H9 (cell line): ENCODE data around the gene MESD. TPM values are rescaled to one million over a fixed set of nuclear protein-coding genes. Genes with fewer than 3 reads are reported as not detected.

Source experiments
- DNase-seq: peaks from one replicate; pipeline ENCODE4 v3.0.0-alpha.2; 2017
- H2AFZ ChIP-seq: one replicate; pipeline ENCODE4 v1.6.1; 2013; ENCODE audit warnings: mild to moderate bottlenecking, low read length, control low read depth, moderate library complexity
- H2AK5ac ChIP-seq: 2 replicates; pipeline ENCODE4 v1.6.1; 2013; ENCODE audit warnings: low read length, control low read depth, mixed read lengths; ENCODE audit not compliant: insufficient read length
- H2BK120ac ChIP-seq: one replicate; pipeline ENCODE4 v1.6.1; 2013; ENCODE audit warnings: low read depth, mild to moderate bottlenecking, low read length, control low read depth, inconsistent platforms; ENCODE audit not compliant: poor library complexity, severe bottlenecking
- H2BK12ac ChIP-seq: 2 replicates; pipeline ENCODE4 v1.6.1; 2013; ENCODE audit warnings: low read length, control low read depth, mixed read lengths, low read depth; ENCODE audit not compliant: insufficient read length
- H2BK15ac ChIP-seq: 2 replicates; pipeline ENCODE4 v1.6.1; 2013; ENCODE audit warnings: low read depth, low read length, control low read depth
- H2BK20ac ChIP-seq: one replicate; pipeline ENCODE4 v1.6.1; 2013; ENCODE audit warnings: low read depth, mild to moderate bottlenecking, low read length, control low read depth, inconsistent platforms; ENCODE audit not compliant: poor library complexity, severe bottlenecking
- H2BK5ac ChIP-seq: 2 replicates; pipeline ENCODE4 v1.6.1; 2013; ENCODE audit warnings: low read length, control low read depth, mixed read lengths; ENCODE audit not compliant: insufficient read length
- H3K14ac ChIP-seq: 2 replicates; pipeline ENCODE4 v1.6.1; 2013; ENCODE audit warnings: low read length, control low read depth; ENCODE audit not compliant: insufficient read depth
- H3K18ac ChIP-seq: 2 replicates; pipeline ENCODE4 v1.6.1; 2013; ENCODE audit warnings: low read depth, mild to moderate bottlenecking, mixed read lengths, low read length, control low read depth; ENCODE audit not compliant: insufficient read length
- H3K23ac ChIP-seq: 2 replicates; pipeline ENCODE4 v1.6.1; 2013; ENCODE audit warnings: low read length, control low read depth, mixed read lengths, low read depth; ENCODE audit not compliant: insufficient read length
- H3K23me2 ChIP-seq: 2 replicates; pipeline ENCODE4 v1.6.1; 2013; ENCODE audit warnings: low read depth, mild to moderate bottlenecking, mixed read lengths, low read length, control low read depth; ENCODE audit not compliant: insufficient read length, poor library complexity, severe bottlenecking
- H3K27ac ChIP-seq: 2 replicates; pipeline ENCODE4 v1.5.1; 2013; ENCODE audit warnings: low read length, control low read depth, mixed read lengths, low read depth; ENCODE audit not compliant: insufficient read length
- H3K27me3 ChIP-seq: 2 replicates; pipeline ENCODE4 v1.6.1; 2013; ENCODE audit warnings: low read length, control low read depth, inconsistent platforms; ENCODE audit not compliant: insufficient read depth
- H3K4ac ChIP-seq: 2 replicates; pipeline ENCODE4 v1.6.1; 2013; ENCODE audit warnings: low read depth, mild to moderate bottlenecking, control low read depth, inconsistent platforms, low read length, moderate library complexity
- H3K4me1 ChIP-seq: 2 replicates; pipeline ENCODE4 v1.6.1; 2013; ENCODE audit warnings: low read length, control low read depth, inconsistent platforms; ENCODE audit not compliant: insufficient read depth
- H3K4me2 ChIP-seq: 2 replicates; pipeline ENCODE4 v1.6.1; 2013; ENCODE audit warnings: low read length, control low read depth, mixed read lengths; ENCODE audit not compliant: insufficient read length, insufficient read depth
- H3K56ac ChIP-seq: 2 replicates; pipeline ENCODE4 v1.6.1; 2013; ENCODE audit warnings: low read depth, mild to moderate bottlenecking, mixed read lengths, low read length, control low read depth; ENCODE audit not compliant: insufficient read length
- H3K79me1 ChIP-seq: 2 replicates; pipeline ENCODE4 v1.6.1; 2013; ENCODE audit warnings: low read depth, mild to moderate bottlenecking, moderate library complexity, low read length, control low read depth, inconsistent platforms; ENCODE audit not compliant: insufficient read depth, poor library complexity, severe bottlenecking
- H3K79me2 ChIP-seq: 2 replicates; pipeline ENCODE4 v1.6.1; 2013; ENCODE audit warnings: low read length, control low read depth, inconsistent platforms; ENCODE audit not compliant: insufficient read depth
- H3K9ac ChIP-seq: 2 replicates; pipeline ENCODE4 v1.6.1; 2013; ENCODE audit warnings: low read length, control low read depth, mixed read lengths; ENCODE audit not compliant: insufficient read length; ENCODE audit errors: extremely low read depth
- H3K9me3 ChIP-seq: one replicate; pipeline ENCODE4 v1.6.1; 2013; ENCODE audit warnings: low read depth, low read length, inconsistent platforms; ENCODE audit not compliant: control insufficient read depth
- H3T11ph ChIP-seq: one replicate; pipeline ENCODE4 v1.6.1; 2013; ENCODE audit warnings: mild to moderate bottlenecking, low read length, control low read depth, inconsistent platforms
- H4K20me1 ChIP-seq: one replicate; pipeline ENCODE4 v1.6.1; 2013; ENCODE audit not compliant: control insufficient read depth, insufficient read length, insufficient read depth
- H4K5ac ChIP-seq: 2 replicates; pipeline ENCODE4 v1.6.1; 2013; ENCODE audit warnings: low read depth, mild to moderate bottlenecking, mixed read lengths, low read length, control low read depth; ENCODE audit not compliant: insufficient read length
- H4K8ac ChIP-seq: replicated peaks from 2 replicates; pipeline ENCODE4 v1.6.1; 2013; ENCODE audit warnings: low read length, control low read depth, mixed read lengths, low read depth; ENCODE audit not compliant: insufficient read length
- H4K91ac ChIP-seq: 2 replicates; pipeline ENCODE4 v1.6.1; 2013; ENCODE audit warnings: low read depth, mild to moderate bottlenecking, moderate library complexity, mixed read lengths, low read length, control low read depth; ENCODE audit not compliant: insufficient read length
- H3K27ac Mint-ChIP-seq, 3 experiments: 2 replicates in 2 of 3; 3 replicates in 1 of 3; pipeline ENCODE4 v1.8.0; 2020 to 2021; ENCODE audit warnings: mixed read lengths in 3 of 3, mild to moderate bottlenecking in 1 of 3, moderate library complexity in 1 of 3
- H3K27me3 Mint-ChIP-seq: 2 replicates; pipeline ENCODE4 v1.8.0; 2021; ENCODE audit warnings: low read depth, mild to moderate bottlenecking, moderate library complexity, mixed read lengths
- H3K36me3 Mint-ChIP-seq, 3 experiments: 2 replicates in 2 of 3; 3 replicates in 1 of 3; pipeline ENCODE4 v1.8.0; 2020 to 2021; ENCODE audit warnings: low read depth in 3 of 3, mixed read lengths in 3 of 3; ENCODE audit not compliant: insufficient read depth in 1 of 3
- H3K4me1 Mint-ChIP-seq, 2 experiments: 2 replicates each; pipeline ENCODE4 v1.8.0; 2020; ENCODE audit warnings: mixed read lengths in 2 of 2
- H3K4me3 Mint-ChIP-seq, 2 experiments: 2 replicates in 1 of 2; 3 replicates in 1 of 2; pipeline ENCODE4 v1.8.0; 2020 to 2021; ENCODE audit warnings: mild to moderate bottlenecking in 2 of 2, mixed read lengths in 2 of 2, moderate library complexity in 1 of 2
- H3K9me3 Mint-ChIP-seq, 2 experiments: 2 replicates in 1 of 2; 3 replicates in 1 of 2; pipeline ENCODE4 v1.8.0; 2020; ENCODE audit warnings: mild to moderate bottlenecking in 2 of 2, mixed read lengths in 2 of 2, moderate library complexity in 1 of 2
- WGBS: extraction: QIAGEN DNeasy Blood & Tissue Kit; methylation state at CpG from one replicate; pipeline ENCODE4 v1.1.7; 2013; ENCODE audit warnings: missing lambda C conversion rate, low lambda C conversion rate, mixed read lengths; ENCODE audit not compliant: insufficient read length; ENCODE audit errors: extremely low coverage; 5-methylcytosine and 5-hydroxymethylcytosine counted together
- total RNA-seq: library from RNA; stranded (reverse); gene quantifications from 2 replicates; pipeline ENCODE4 v1.2.1, GENCODE V29; 2021
- TF ChIP-seq, protein P1 (sequence below): fragments of 200-600 bp; sonication (generic); conservative IDR thresholded peaks from 3 replicates; pipeline ENCODE4 v1.8.0; 2021; ENCODE audit warnings: antibody characterized with exemption, mild to moderate bottlenecking

Gene MESD
- total RNA-seq, 1 experiment from 2014 or later = 29.1 TPM

DNA sequence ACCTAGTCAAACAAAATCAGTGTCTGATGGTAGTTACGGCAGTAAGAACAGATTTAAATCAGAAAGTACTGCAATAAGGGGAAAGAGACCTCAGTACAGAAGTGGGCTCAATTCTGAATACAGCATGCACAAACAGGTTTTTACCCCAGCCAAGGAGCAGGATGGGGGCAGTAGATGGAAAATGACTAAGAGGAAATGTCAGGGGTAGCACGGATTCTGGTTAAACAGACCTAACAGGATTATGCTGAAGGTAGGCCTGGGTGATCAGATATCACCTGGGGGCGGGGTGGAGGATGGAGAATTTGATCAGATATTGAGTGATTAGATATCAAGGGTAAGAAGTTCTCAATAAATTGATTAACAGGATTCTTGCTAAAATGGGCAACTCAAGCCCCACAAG lies 19.0 kb downstream of the MESD start:
- peak overlapping the region; percentile 39 to 86 (median 46); a peak in 2 of 7 replicates for H3K27ac Mint-ChIP-seq
- no peaks in the 10 kb centered on the region for H3K23me2 ChIP-seq
- no peak overlapping the region for H3T11ph ChIP-seq
- H3K4me1 ChIP-seq = peaks cover 17% of the 10 kb centered on the region
- H3K9me3 Mint-ChIP-seq = peaks cover 0 to under 1% of the 10 kb centered on the region in 2 experiments; a peak in 2 of 5 replicates
- no peak overlapping the region for H3K14ac ChIP-seq
- no peak overlapping the region for H3K18ac ChIP-seq
- WGBS = no CpG with 5 or more reads among the region's 3 CpGs
- H3K27ac ChIP-seq = no peak overlapping the region
- no peak overlapping the region for H3K4me2 ChIP-seq
- H3K79me1 ChIP-seq = no peaks in the 10 kb centered on the region
- no peak overlapping the region for H2BK20ac ChIP-seq
- H3K9ac ChIP-seq = no peak overlapping the region
- H4K20me1 ChIP-seq = no peaks in the 10 kb centered on the region
- no peaks in the 10 kb centered on the region for H3K27me3 Mint-ChIP-seq
- H3K79me2 ChIP-seq = 0 out of 2 replicates have a peak, but pooled peaks cover 2% of the 10 kb centered on the region
- H2BK120ac ChIP-seq = no peak overlapping the region
- H2BK12ac ChIP-seq = no peak overlapping the region
- H3K56ac ChIP-seq = no peak overlapping the region
- H4K5ac ChIP-seq = no peak overlapping the region
- H3K4me3 Mint-ChIP-seq = no peak overlapping the region
- H3K23ac ChIP-seq = no peak overlapping the region
- H3K4me1 Mint-ChIP-seq = peaks cover 50 to 56% of the 10 kb centered on the region in 2 experiments
- no peaks in the 10 kb centered on the region for H3K27me3 ChIP-seq
- no peak overlapping the region for H2BK15ac ChIP-seq
- H4K8ac ChIP-seq = no peak overlapping the region
- no peaks in the 10 kb centered on the region for H3K9me3 ChIP-seq
- TF ChIP-seq, protein P1, sequence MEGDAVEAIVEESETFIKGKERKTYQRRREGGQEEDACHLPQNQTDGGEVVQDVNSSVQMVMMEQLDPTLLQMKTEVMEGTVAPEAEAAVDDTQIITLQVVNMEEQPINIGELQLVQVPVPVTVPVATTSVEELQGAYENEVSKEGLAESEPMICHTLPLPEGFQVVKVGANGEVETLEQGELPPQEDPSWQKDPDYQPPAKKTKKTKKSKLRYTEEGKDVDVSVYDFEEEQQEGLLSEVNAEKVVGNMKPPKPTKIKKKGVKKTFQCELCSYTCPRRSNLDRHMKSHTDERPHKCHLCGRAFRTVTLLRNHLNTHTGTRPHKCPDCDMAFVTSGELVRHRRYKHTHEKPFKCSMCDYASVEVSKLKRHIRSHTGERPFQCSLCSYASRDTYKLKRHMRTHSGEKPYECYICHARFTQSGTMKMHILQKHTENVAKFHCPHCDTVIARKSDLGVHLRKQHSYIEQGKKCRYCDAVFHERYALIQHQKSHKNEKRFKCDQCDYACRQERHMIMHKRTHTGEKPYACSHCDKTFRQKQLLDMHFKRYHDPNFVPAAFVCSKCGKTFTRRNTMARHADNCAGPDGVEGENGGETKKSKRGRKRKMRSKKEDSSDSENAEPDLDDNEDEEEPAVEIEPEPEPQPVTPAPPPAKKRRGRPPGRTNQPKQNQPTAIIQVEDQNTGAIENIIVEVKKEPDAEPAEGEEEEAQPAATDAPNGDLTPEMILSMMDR = no peak
- H3K4ac ChIP-seq = no peak overlapping the region
- H2AK5ac ChIP-seq = no peak overlapping the region
- peaks cover 5 to 26% (median 25%) of the 10 kb centered on the region in 3 experiments; a peak in 6 of 7 replicates for H3K36me3 Mint-ChIP-seq
- H2BK5ac ChIP-seq = no peak overlapping the region
- DNase-seq = no peak
- no peak overlapping the region for H4K91ac ChIP-seq
- H2AFZ ChIP-seq = no peak overlapping the region
